Globus pallidus (tissue), 1 donor: ENCODE results near the gene FAM219A.
A peak's percentile ranks its signal among the peaks of the same experiment; 100 is the strongest.
"Not testable (repeated sequence)": the region's sequence is repeated elsewhere in the genome, so short reads cannot be mapped to it uniquely, and the experiment has no call there.

Source experiments
- DNase-seq: peaks from one replicate; pipeline ENCODE4 v3.0.0-alpha.2; 2015; ENCODE audit warnings: low spot score

The FAM219A gene

DNA sequence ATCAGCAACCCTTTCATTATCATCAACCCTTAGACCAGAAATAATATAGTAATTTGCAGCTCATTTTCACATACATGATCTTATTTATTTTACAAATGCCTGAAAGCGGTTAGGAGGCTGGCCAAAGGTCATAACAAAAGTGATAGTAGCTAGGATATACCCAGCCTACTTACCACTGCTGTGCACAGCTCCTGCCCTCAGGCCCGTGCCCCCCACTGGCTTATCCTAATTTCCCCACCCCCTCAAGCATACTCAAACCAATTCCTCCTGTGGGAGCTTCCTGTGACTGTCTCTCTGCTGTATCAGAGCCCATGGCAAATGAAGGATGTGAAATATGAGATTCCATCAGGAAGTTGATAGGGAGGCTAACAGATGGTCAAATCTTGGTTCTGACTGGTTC, 14.8 kb downstream of the FAM219A start:
- DNase-seq = no peak

DNA sequence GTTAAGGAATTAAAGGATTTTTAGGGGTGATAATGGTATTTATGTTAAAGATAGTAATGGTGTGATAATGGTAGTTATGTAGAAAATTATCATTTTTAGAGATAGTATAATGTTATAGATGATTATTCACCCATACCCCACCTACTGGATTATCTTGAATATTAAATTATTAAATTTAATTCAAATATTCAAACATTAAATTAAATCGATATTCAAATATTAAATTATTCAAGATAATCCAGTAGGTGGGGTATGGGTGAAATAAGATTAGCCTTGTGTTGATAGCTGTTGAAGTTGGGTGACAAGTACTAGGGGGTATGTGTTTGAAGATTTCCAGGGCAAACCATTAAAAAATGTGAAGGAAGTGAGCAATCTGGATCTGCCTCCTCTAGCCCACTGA, 15.6 kb downstream of the FAM219A start:
- no peak for DNase-seq

DNA sequence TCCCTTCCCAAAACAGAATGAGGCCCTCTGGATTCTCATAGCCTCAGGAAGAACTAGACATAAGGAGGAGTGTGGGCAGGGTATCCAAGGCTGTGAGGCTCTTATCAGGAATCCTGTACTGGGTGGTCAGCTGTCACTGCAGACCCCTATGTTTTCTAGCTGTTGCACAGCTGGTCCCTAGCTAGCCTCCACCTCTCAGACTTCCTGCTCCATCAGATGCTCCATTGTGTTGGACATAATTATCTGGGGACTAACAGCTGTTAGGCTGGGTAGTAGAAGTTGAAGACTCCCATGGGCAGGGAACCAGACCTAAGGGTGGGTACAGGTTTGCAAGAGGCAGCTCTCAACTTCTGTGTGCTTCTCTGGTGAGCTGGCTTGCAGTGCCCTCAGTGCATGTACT, 18.4 kb downstream of the FAM219A start:
- no peak for DNase-seq

DNA sequence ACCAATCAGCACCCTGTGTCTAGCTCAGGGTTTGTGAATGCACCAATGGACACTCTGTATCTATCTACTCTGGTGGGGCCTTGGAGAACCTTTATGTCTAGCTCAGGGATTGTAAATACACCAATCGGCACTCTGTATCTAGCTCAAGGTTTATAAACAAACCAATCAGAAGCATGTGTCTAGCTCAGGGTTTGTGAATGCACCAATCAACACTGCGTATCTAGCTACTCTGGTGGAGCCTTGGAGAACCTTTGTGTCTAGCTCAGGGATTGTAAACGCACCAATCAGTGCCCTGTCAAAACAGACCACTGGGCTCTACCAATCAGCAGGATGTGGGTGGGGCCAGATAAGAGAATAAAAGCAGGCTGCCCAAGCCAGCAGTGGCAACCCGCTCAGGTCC, 19.9 kb downstream of the FAM219A start:
- DNase-seq = not testable (repeated sequence)

DNA sequence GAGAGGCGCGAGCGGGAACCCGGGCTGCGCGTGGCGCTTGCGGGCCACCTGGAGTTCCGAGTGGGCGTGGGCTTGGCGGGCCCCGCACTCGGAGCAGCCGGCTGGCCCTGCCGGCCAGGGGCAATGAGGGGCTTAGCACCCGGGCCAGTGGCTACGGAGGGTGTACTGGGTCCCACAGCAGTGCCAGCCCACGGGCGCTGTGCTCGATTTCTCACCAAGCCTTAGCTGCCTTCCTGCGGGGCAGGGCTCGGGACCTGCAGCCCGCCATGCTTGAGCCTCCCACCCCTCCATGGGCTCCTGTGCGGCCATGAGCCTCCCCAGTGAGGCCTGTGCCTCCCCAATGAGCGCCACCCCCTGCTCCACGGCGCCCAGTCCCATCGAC, 20.5 kb downstream of the FAM219A start:
- not testable (repeated sequence) for DNase-seq

DNA sequence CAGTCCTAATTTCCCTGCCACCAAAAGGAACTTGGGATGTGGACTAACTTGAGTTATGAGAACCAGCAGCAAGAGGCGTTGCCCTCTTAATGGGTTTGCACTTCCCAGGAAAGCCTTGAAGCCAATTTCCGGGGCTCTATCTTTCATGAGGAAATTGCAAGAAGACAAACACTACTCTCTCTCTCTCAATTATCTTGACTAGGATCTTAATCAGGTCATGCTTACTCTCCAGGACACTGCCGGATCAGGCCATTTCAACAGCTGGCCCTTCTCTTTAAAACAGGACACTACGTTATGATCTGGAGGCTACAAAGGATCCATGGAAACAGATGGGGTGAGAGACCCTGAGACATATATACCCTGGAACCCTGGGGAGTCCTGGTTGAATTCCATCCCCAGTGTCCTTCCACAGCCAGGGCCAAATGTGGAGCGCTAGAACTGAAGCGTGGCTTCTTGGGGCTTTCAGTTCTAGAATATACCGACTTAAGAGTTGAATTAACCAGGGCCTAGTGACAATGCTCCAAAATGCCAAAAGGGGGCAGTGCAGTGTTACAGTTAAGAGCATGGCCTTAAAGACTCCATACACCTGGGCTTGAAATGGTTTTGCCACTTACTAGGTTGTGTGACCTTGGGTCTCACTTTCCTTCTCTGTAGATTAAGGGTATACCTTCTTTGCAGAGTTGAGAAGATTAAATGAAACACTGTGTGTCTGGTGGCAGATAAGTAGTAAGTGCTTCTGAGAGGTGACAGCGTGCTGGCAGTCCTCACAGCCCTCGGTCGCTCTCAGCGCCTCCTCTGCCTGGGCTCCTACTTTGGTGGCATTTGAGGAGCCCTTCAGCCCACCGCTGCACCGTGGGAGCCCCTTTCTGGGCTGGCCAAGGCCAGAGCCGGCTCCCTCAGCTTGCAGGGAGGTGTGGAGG, 21.1 kb downstream of the FAM219A start:
- peak; percentile 62 for DNase-seq

DNA sequence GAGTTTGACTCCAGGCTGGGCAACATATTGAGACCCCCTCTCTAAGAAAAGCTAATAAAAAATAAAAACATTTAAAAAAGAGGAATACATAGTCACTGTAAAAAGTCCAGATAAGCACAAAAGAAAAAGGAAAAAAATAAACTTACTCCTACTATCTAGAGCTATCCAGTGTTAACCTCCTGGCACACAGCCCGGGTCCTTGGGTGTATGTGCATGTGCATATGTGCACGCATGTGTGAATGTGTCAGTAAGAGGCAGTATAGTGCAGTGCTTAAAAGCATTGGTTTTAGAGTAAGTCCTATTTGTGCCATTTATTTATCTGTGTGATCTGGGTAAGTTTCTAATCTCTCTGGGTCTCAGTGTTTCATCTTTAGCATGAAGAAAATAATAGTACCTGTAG, 26.7 kb downstream of the FAM219A start:
- no peak for DNase-seq

DNA sequence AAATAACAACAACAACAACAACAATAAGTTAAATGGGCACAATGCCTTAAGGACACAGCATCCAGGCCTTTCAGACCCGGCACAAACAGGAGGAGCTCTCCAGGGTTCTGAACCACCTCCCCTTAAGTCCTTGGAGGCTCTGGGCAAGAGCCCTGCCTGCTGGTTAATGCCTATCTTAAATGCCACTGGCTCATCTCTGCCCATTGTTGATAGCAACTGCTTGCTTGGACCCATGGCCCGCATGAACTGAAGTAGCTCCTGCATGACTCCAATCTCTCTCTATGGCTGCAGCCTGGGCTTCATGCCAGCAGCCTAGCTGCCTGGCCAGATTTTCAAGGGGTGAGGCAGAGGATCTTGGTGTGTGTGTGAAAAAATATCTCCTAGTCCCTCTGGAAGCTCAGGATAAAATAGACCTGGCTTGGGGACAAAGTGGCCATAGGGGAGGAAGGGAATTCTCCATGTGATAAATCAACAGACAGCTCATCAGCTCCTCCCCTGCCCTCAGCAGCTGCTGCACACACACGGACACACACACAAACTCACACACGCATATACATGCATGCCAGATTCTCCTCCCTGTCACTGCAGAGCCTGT, 27.4 kb downstream of the FAM219A start:
- DNase-seq = peak; percentile 21

DNA sequence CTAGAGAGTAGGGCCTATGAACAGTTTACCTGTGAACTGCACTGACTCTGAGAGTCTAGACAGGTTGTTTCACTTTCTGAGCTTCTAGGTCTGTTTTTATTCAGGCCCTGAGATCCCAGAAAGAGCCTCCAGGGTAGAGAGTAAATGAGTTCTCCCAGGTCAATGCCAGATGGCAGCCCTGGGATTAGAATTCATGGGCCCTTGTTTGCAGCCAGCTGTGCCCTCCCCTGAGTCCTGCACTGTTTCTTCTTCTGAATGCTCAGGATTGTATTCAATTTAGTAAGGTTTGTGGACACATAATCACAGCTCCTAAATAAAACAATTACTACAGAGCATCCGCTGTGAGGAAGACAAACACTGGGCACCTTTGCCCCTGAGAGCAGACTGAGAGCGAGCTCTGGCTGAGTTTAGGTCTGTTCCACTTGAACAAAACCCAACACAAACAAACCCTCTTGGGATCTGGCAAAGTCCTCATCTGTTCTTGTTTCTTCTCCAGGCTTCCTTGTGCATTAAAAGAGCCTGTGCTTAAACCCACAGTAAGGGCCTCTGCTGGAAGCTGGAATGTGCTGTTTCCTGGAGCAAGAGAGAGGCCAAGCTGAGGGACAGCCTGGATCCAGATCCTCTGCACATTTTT, 29.9 kb downstream of the FAM219A start:
- peak; percentile 27 for DNase-seq

DNA sequence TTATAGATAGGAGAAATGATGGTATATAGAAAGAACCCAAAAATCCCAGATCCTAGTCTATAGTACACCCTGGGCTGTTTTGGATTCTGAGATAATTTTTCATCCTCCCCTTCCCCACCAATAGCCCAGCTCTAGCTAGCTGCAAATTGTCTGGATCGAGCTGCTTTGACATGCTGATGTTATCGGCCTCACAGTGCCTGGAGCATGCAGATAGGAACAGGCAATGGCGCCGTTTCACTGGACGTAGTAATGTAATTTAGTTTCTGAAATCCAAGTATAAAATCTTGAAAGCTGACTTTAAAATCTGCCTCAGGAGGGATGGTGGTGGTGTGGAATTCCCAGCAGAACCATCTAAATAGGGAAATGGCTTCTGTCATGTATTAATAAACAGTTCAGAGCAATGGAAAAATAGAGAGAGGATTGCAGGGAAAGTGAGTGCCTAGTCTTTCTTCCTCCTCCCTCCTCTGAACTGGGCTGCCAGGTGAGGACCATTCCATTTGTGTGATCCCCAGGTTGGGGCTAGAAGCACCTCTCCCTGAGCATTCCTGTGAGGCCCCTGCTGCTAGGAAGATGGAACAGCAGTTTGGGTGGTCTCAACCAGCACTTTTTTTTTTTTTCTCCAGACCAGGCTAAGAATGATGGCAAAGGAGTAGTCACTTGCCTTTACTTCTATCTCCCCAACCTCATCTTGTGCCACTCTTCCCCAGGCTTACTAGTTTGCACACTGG, 31.9 kb downstream of the FAM219A start:
- no peak for DNase-seq

DNA sequence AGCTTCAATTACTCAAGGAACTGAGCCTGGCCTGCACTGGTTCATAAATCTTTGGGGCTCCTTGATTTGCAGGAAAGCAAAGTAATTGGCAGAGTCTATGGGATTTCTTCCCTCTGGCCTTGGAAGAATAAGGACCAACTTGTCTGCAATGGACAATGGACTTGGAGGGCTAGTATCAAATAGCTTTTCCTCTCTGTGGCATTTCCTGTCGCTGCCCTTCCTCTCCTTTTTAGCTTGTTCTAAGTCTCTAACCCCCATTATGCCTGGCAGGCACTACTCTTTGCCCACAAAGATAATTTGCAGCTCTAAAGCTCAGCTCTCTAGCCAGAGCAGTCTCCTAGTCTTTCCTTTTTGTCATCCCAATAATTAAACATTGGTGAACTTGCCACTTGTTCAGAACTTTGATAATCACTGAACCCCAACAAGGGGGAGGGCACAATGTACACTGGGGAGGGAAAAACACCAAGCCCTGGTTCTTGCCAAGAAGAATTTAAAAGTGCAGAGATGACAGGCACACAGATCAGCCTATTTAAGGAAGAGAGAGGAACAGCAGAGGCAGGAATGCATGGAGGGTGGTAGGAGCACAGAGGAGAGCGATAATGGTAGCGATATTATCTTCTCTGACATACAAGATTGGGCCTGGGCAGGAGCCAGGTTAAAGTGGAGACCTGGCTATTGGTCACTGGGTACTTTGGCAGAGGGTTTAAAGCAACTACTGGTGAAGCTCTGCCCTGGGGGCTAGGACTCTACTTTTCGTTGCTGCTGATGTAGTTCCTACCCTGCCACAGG, 38.5 kb downstream of the FAM219A start:
- no peak for DNase-seq

DNA sequence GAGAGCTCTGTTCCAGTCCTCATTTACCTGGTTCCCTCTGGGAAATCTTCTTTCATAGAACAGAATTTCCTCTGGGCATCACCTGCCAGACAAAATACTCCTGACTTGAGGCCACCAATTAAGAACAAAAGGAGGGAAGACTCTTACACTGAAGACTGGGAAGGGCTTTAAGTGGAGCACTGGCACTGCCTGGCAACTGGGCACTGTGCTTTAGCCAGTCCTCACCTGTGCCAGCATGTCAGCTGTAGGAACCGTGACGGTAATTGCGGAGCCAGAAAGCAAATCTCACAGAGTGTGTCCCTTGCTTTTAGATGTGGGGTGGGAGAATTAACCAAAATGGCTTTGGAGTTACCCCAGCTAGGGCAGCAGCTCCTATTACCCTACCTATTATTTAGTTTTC, 40.6 kb downstream of the FAM219A start:
- no peak for DNase-seq

DNA sequence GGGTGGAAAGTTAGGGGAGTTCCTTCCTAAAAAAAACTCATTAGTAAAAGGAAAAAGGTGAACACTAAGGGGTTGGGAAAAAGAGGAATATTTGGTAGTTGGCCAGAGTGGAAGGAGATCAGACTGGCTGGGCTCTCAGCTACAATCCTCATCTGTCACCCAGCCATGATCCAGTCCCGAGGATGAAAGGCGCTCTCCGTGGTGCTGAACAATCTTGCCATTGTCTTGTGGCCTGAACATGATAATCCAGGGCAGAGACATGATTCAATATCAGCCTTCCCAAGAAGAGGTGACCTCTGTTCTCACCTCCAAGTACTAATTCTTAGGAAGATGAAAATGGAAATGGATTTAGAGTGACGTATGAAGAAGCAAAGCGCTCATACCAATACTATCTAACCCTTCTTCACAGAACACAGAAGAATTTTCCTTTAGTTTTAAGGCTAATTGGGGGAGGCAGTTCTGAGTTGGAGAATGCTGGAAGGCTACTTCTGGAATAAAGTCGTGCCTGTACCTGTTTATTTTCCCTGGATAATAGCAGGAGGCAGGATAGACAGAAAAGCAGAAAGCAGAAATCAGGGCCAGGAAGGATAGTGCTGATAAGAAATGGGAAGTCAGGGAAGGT, 45.0 kb downstream of the FAM219A start:
- DNase-seq = peak; percentile 65

DNA sequence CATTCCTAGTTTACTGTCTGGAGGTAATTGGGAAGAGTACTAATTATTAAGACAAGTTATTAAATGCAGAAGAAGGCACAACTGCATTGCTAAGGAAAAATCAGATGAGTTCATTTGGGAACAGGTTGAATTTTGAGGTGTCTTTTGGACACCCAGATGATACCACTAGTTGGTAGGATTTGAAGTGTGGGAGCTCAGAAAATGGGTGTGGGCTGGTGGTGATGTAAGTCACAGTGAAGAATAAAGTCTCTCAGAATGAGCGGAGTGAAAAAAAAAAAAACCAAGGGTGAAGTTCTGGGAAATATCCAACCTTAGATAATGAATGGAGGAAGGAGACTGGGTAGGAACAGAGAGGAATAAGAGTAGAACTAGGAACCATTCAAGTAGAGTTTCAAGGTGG, 46.0 kb downstream of the FAM219A start:
- DNase-seq = no peak

DNA sequence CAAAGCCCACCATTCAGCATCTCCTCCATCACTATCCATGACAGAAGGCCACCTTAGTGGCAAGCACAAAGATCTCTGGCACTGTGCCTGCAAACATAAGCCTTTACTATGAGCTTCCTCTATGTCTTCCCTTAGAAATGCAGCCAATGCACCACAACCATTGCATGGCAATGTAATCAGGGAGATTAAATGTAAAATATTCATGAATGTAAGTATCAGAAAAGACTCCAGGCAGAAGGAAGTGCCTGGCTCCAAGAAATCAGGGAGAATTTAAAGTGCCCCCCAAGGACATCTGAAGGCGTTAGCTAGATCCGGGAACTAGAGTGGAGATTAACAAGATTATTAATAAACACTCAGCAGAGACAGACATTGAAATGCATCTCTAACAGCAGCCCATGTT, 49.2 kb downstream of the FAM219A start:
- no peak for DNase-seq

DNA sequence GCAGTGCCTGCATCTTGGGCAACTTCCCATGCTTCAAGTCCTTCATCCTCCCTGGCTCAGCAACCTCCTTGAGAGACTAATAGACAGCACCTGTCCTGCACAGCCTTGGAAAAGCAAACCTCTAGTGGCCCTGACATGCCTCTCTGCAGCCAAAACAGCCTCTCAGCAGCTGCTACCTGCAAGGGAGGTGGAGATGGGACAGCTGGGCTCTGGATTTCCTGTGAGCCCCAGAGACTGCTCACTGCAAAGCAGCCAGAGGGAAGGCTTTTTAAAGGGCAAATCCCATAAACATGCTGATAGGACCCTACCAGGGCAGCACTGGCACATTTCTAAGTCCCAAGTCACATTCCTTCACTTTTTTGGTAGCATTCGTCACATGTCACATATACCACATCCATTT, 50.2 kb downstream of the FAM219A start:
- no peak for DNase-seq

DNA sequence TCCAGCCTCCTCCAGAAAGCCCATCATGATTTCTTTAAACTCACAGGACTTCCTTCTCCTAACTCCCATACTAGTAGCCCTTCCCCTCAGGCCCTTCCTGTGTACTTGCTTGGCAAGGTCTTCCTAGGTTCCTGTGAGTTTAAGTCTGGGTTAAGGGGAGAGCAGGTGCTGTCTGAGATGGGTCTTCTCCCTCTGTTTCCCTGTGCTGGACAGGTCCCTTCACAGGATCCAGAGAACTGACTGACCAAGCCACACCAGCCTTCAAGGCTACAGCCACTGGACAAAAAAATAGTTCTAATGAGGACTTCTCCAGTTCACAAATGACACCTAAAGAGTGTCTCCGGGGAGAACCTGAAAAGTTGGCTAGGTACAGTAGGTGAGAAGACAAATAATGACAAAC, 52.2 kb downstream of the FAM219A start:
- no peak for DNase-seq

DNA sequence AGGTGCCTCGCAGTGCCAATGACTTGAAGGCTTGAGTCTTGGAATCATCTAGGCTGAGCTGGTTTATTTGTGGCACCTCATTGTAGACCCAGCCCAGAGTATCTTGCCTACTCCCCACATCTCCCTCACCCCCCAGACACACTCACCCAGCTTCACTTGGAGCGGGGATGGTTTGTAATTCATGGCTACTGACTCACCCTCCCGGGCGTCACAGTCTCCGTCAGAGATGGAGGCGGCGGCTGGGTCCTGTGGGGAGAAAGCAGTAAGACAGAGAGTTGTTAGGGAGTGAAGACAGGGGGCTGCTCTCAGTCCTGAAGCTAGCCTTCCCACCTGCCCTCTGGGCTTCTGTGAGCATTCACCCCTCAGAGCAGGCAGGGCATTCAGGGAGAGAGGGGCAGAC, 52.7 kb downstream of the FAM219A start:
- DNase-seq = no peak

DNA sequence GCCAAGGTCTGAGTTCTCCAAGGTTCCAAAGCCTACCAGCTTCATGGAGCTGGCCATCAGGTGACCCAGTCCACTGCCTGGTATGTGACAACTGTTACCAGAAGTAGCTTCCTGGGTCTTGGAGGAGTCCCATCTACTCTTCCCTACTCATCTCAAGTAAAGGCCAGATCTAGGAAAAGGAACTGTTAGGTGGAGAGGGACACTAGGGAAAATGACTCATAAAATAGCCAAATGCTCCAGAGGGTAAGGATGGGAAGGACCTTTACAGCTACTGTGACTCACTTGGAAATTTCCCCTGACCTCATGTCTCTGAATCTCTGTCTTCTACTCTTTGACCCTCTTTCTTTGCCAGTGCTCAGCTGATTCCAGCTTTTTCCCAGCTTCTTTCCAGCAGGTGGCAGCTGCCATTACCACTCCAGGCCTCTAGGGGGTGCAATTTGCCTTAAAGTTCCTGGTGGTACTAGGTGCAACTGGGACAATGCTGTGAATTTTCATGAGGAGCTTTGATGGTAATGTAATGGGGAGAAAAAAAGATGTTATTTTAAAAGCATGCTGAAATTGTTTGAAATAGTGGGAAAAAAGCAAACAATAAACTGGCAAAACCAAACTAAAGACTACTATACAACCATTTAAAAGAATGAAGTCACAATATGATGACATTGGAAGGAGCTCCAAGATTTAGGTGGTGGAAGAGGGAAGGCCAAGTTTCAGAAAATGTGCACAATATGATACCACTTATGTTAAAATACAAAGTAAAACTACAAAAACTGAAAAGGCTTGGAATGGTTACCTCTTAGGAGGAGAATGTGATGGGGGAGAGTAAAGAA, 54.6 kb downstream of the FAM219A start:
- DNase-seq = peak; percentile 59
